ENCODE data around the gene CZIB. TPM values are rescaled to one million over a fixed set of nuclear protein-coding genes. Genes with fewer than 3 reads are reported as not detected.

The CZIB gene
- total and polyA plus RNA-seq, 2 of the 13 experiments (the other 11 are each of a cell fraction or from before 2014, with no cell fraction given): 49.2 to 67.0 TPM

DNA sequence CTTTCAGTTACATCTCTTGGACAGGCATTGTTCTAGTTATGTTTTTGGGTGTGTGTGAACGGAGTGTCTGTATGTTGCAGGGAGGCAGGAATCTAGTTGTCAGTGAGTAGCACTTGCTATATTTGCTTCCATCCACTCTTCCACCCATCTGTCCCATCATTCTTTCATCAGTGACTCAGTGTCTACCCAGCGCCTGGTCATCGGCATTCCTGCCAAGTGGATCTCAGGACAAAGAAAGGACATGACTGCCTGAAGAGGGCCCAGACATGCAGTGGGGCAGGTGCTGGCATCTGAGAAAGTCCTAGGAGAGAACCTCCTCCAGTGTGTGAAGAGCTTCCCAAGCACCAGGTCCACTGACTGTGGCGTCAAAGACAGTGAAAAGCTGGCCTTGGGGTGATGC is 45.1 kb upstream of the CZIB start:
- ATAC-seq: no peak
- POLR2A ChIA-PET: no interaction called here
- intact Hi-C loops (cut with micrococcal nuclease; ENCODE audit: unreplicated experiment): no loop called here
- CTCF ChIA-PET (ENCODE audit: low intra/inter-chr PET ratio, low total read pairs): interaction anchor here (1.5 kb wide), 1 partner anchor 128 kb away, joined by 4 read pairs; no protein-coding TSS in a partner anchor
- H3K79me2 ChIP-seq (ENCODE audit: insufficient read depth, low read length): no peaks in the 10 kb centered on the region
- no peaks in the 10 kb centered on the region for H4K20me1 ChIP-seq (ENCODE audit: insufficient read depth, low read length)
- H3K27me3 ChIP-seq (ENCODE audit: control insufficient read depth in 1 of 2, insufficient read depth in 2 of 2, low read length in 2 of 2): no peaks in the 10 kb centered on the region
- no peaks in the 10 kb centered on the region for H3K4me1 ChIP-seq (ENCODE audit: insufficient read depth, low read length)
- TF ChIP-seq ZNF550 (CRISPR knock-in tag; IDR thresholded peaks at IDR 0.05; ENCODE audit: borderline replicate concordance) (no peak), RAD21 (CRISPR knock-in tag; IDR thresholded peaks at IDR 0.05) (no peak), U2AF1 (optimal IDR thresholded peaks at IDR 0.05; ENCODE audit: low read depth, low read length) (no peak), ZFP90 (CRISPR knock-in tag; IDR thresholded peaks at IDR 0.05; ENCODE audit: borderline replicate concordance) (no peak), FOXA1 (IDR thresholded peaks at IDR 0.05) (no peak), FOXA1 (CRISPR knock-in tag; IDR thresholded peaks at IDR 0.05) (no peak), ZNF567 (CRISPR knock-in tag; IDR thresholded peaks at IDR 0.05; ENCODE audit: borderline replicate concordance) (no peak), ZNF224 (CRISPR knock-in tag; IDR thresholded peaks at IDR 0.05) (no peak), NFATC3 (CRISPR knock-in tag; IDR thresholded peaks at IDR 0.05) (no peak), MAFF (IDR thresholded peaks at IDR 0.05; ENCODE audit: low read depth, low read length) (no peak), ZFP82 (CRISPR knock-in tag; IDR thresholded peaks at IDR 0.05; ENCODE audit: borderline replicate concordance) (no peak), ZFYVE20 (CRISPR knock-in tag; IDR thresholded peaks at IDR 0.05; ENCODE audit: borderline replicate concordance, low read depth) (no peak), ZNF678 (CRISPR knock-in tag; IDR thresholded peaks at IDR 0.05) (no peak), REPIN1 (CRISPR knock-in tag; IDR thresholded peaks at IDR 0.05; ENCODE audit: borderline replicate concordance, low read depth) (no peak), SUZ12 (IDR thresholded peaks at IDR 0.05; ENCODE audit: low read depth, low read length) (no peak)
- TF ChIP-seq, protein P1, sequence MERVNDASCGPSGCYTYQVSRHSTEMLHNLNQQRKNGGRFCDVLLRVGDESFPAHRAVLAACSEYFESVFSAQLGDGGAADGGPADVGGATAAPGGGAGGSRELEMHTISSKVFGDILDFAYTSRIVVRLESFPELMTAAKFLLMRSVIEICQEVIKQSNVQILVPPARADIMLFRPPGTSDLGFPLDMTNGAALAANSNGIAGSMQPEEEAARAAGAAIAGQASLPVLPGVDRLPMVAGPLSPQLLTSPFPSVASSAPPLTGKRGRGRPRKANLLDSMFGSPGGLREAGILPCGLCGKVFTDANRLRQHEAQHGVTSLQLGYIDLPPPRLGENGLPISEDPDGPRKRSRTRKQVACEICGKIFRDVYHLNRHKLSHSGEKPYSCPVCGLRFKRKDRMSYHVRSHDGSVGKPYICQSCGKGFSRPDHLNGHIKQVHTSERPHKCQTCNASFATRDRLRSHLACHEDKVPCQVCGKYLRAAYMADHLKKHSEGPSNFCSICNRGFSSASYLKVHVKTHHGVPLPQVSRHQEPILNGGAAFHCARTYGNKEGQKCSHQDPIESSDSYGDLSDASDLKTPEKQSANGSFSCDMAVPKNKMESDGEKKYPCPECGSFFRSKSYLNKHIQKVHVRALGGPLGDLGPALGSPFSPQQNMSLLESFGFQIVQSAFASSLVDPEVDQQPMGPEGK (CRISPR knock-in tag; IDR thresholded peaks at IDR 0.05): no peak
- TF ChIP-seq, protein P2, sequence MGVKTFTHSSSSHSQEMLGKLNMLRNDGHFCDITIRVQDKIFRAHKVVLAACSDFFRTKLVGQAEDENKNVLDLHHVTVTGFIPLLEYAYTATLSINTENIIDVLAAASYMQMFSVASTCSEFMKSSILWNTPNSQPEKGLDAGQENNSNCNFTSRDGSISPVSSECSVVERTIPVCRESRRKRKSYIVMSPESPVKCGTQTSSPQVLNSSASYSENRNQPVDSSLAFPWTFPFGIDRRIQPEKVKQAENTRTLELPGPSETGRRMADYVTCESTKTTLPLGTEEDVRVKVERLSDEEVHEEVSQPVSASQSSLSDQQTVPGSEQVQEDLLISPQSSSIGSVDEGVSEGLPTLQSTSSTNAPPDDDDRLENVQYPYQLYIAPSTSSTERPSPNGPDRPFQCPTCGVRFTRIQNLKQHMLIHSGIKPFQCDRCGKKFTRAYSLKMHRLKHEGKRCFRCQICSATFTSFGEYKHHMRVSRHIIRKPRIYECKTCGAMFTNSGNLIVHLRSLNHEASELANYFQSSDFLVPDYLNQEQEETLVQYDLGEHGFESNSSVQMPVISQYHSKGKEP (CRISPR knock-in tag; IDR thresholded peaks at IDR 0.05): no peak
- TF ChIP-seq, protein P3, sequence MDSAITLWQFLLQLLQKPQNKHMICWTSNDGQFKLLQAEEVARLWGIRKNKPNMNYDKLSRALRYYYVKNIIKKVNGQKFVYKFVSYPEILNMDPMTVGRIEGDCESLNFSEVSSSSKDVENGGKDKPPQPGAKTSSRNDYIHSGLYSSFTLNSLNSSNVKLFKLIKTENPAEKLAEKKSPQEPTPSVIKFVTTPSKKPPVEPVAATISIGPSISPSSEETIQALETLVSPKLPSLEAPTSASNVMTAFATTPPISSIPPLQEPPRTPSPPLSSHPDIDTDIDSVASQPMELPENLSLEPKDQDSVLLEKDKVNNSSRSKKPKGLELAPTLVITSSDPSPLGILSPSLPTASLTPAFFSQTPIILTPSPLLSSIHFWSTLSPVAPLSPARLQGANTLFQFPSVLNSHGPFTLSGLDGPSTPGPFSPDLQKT (CRISPR knock-in tag; IDR thresholded peaks at IDR 0.05; ENCODE audit: borderline replicate concordance): no peak
- no peaks in the 10 kb centered on the region for H3K9me3 ChIP-seq (ENCODE audit: low read length)
- peaks cover 23 to 54% of the 10 kb centered on the region in 2 experiments for H3K36me3 ChIP-seq (replicated peaks in 1 of 2; ENCODE audit: control insufficient read depth in 1 of 2, insufficient read depth in 2 of 2, low read length in 2 of 2)
- H2AFZ ChIP-seq (ENCODE audit: low read length): no peak overlapping the region
- H3K27ac ChIP-seq (ENCODE audit: extremely low read length, insufficient read depth, low read length): no peak overlapping the region
- no peak for DNase-seq (ENCODE audit: low spot score)
- no peak overlapping the region for H3K4me3 ChIP-seq (replicated peaks in 1 of 3; ENCODE audit: insufficient read depth in 1 of 3, low read depth in 2 of 3, low read length in 3 of 3)
- in situ Hi-C loops (cut with HindIII; ENCODE audit: extremely low pct_ligation_motif_present, low pct_unique_long_range_greater_than_20kb): no loop called here
- WGBS (ENCODE audit: low lambda C conversion rate): 94% methylated on average over 4 of the region's 4 CpGs
- no peak overlapping the region for H3K4me2 ChIP-seq (ENCODE audit: low read depth, low read length)
- H3K9ac ChIP-seq (ENCODE audit: insufficient read depth, low read depth, low read length): no peak overlapping the region
- no peak for FAIRE-seq
- BruUV-seq (replicated peaks): no TSS peak

Data from HepG2 (cell line).